Right lobe of liver (tissue), 6 donors: ENCODE measurements around the gene KLF13. TPM values are rescaled to one million over a fixed set of nuclear protein-coding genes. Genes with fewer than 3 reads are reported as not detected.

Source experiments
- ATAC-seq, 4 donors: fragments of 200-7000 bp; cut with Tn5 transposase; one replicate each; pipeline ENCODE4 v1.9.1; 2020; ENCODE audit warnings: mild to moderate bottlenecking in 4 of 4, moderate library complexity in 4 of 4
- DNase-seq, 3 donors: peaks; one replicate each; pipeline ENCODE4 v3.0.0-alpha.2; 2020
- H3K27ac ChIP-seq, 3 donors: fragments of 200-600 bp; one replicate each; pipeline ENCODE4 v1.8.0; 2022
- H3K27me3 ChIP-seq, 2 donors: fragments of 200-600 bp; one replicate each; pipeline ENCODE4 v1.8.0; 2022
- H3K36me3 ChIP-seq, 4 donors: fragments of 200-600 bp; sonication (generic) in 1 of 4; one replicate each; pipeline versions ENCODE4 v1.5.1 to v1.8.0; 2017 to 2022; ENCODE audit warnings: control low read depth in 1 of 4
- H3K4me1 ChIP-seq, 4 donors: fragments of 200-600 bp; sonication (generic) in 1 of 4; one replicate each; pipeline versions ENCODE4 v1.5.1 to v1.8.0; 2017 to 2022; ENCODE audit warnings: control low read depth in 1 of 4
- H3K4me3 ChIP-seq, 3 donors: fragments of 200-600 bp; one replicate each; pipeline ENCODE4 v1.8.0; 2022
- H3K9me3 ChIP-seq, 4 donors: fragments of 200-600 bp; sonication (generic) in 1 of 4; one replicate each; pipeline versions ENCODE4 v1.5.1 to v1.8.0; 2017 to 2022; ENCODE audit warnings: control low read depth in 1 of 4
- POLR2A ChIP-seq: fragments of 450-650 bp; IDR thresholded peaks from one replicate; pipeline ENCODE4 v1.6.1; 2017; ENCODE audit warnings: antibody characterized with exemption, mild to moderate bottlenecking
- WGBS: methylation state at CpG from one replicate; pipeline ENCODE4 v1.1.6; 2018; ENCODE audit warnings: low coverage, low lambda C conversion rate; ENCODE audit not compliant: insufficient coverage; ENCODE audit errors: missing lambda C conversion rate; 5-methylcytosine and 5-hydroxymethylcytosine counted together
- intact Hi-C, 2 donors: fragments of 100-400 bp; cut with DNase I; formaldehyde crosslinking; loops; one replicate each; pipeline versions ENCODE4 v1.11.2 to v1.14.1; 2022
- total RNA-seq, 6 experiments: library from RNA; depleted of rRNA in 2 of 6; stranded (reverse); fragments of >200 nt in 2 of 6; fragmentation: NEBNext Ultra II Directional in 3 of 6; extraction: Animal tissue kit (Norgen Biotek cat#: 25700) in 3 of 6; gene quantifications; one replicate each; pipeline versions ENCODE4 v1.1.0 to v1.2.4, GENCODE V29; 2016 to 2023
- TF ChIP-seq, protein P1 (sequence below), 4 donors: fragments of 200-600 bp in 3 of 4; fragments of 450-650 bp in 1 of 4; IDR thresholded peaks; one replicate each; pipeline versions ENCODE4 v1.5.1 to v1.8.0; 2016 to 2022; ENCODE audit warnings: antibody characterized with exemption in 4 of 4, mild to moderate bottlenecking in 2 of 4
- donor health status: DM: no; HTN: yes; CAD: no.
- donor health status: DM: no; HTN: no; CAD: no.
- donor health status: DM: no; HTN: no; CAD: no.
- donor health status: DM: no; HTN: yes; CAD: no.
- donor health status: DM: no; HTN: yes; CAD: no.

Gene KLF13
- total RNA-seq, 6 experiments from 2014 or later: 22.7 to 66.2 (median 28.5) TPM

DNA sequence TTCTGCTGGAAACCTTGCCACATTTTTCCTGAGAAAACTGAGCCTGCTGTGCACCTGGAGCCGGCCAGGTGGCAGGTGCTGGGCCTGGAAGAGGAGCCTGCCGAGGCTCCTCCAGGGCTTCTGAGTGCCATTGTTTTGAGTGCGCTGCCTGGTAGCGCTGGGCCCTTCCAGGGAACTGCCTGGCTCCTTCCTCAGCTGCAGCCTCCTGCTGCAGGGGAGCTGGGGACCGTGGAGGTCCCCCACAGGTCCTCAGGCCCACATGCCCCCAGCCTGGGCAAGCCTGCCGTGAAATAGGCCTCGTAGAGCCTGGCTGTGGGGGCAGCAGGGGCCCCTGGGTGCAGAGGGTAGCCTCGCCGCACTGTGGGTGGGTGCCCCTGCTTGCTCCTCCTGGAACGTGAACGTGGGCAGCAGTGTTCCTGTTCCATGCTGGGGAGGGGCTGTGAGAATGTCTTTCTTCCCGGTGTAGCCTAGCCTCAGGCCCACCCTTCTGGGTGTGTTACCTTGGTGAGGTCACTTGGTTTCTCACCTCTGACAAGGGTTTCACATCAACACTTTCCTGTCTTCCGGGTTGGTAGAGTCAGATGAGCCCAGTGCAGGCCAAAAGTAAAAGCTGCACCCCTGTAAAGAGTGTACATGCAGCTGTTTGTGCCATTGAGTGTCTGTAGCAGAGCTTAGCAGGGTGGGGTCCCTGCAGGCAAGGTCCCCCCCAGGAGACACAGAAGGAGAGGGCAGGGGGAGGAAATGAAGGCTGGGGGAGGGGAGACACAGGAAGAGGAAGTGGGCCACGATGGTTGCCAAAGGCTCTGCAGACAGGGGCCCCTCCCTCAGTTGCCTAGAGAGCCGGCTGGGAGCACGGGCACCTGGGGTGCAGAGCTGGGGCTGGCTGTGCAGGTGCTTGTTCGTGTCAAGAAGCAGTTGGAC lies 34.5 kb downstream of the KLF13 start:
- Histone ChIP-seq H3K4me1 (peaks cover 3 to 90% (median 42%) of the 10 kb centered on the region in 4 donors), H3K36me3 (no peaks in the 10 kb centered on the region), H3K27ac (peak overlapping the region; percentile 54 to 91 (median 71)), H3K4me3 (no peak overlapping the region), H3K9me3 (no peaks in the 10 kb centered on the region), H3K27me3 (no peaks in the 10 kb centered on the region)
- intact Hi-C loops: no loop called here
- peak in 2 of 3 donors; percentile 67 for DNase-seq
- 61% methylated on average over 5 of the region's 17 CpGs for WGBS
- ATAC-seq: peak in 1 of 4 donors; percentile 2
- TF ChIP-seq, protein P1, sequence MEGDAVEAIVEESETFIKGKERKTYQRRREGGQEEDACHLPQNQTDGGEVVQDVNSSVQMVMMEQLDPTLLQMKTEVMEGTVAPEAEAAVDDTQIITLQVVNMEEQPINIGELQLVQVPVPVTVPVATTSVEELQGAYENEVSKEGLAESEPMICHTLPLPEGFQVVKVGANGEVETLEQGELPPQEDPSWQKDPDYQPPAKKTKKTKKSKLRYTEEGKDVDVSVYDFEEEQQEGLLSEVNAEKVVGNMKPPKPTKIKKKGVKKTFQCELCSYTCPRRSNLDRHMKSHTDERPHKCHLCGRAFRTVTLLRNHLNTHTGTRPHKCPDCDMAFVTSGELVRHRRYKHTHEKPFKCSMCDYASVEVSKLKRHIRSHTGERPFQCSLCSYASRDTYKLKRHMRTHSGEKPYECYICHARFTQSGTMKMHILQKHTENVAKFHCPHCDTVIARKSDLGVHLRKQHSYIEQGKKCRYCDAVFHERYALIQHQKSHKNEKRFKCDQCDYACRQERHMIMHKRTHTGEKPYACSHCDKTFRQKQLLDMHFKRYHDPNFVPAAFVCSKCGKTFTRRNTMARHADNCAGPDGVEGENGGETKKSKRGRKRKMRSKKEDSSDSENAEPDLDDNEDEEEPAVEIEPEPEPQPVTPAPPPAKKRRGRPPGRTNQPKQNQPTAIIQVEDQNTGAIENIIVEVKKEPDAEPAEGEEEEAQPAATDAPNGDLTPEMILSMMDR (IDR thresholded peaks at IDR 0.05): no peak
- TF ChIP-seq POLR2A: no peak

DNA sequence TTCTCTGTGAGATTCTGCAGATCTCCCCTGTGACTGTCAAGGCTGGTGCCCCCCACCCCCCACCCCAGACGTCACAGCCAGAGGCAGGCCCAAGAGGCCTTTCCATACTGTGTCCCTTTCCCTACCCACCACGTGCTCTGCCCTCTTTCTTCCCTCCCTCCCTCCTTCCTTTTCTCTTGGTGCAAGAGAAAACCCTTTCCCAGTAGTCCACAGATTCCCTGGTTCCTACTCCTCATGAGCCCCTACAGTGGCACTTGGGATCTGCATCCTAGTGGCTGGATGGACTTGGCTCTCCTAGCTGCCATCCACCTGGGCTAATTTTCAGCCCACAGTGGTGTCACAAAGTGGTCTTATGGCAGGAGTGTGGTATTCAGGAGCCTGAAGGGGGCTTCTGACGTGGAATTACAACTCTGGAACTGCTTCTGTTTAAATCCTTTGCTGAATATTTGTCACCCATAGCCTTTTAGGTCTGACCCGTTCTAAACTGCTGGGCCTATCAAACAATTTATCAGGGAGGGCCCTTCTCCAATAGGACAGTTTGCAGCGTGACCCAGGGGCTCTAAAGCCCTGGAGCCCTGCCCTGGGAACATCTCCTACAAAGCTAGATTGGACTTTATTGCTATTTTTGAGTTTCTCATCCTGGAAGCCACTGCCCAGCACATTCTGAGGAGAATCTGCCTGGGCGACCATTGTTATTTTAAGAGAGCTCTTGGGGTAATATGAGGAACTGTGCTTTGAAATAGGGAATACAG lies 35.3 kb downstream of the KLF13 start:
- 27% methylated on average over 5 of the region's 6 CpGs for WGBS
- Histone ChIP-seq H3K4me1 (peaks cover 3 to 97% (median 46%) of the 10 kb centered on the region in 4 donors), H3K27me3 (no peaks in the 10 kb centered on the region), H3K4me3 (no peak overlapping the region), H3K36me3 (no peaks in the 10 kb centered on the region), H3K9me3 (no peaks in the 10 kb centered on the region), H3K27ac (peak overlapping the region; percentile 54 to 91 (median 71))
- intact Hi-C loops: no loop called here
- DNase-seq: peak in 1 of 3 donors; percentile 8
- no peak for ATAC-seq
- TF ChIP-seq, protein P1 (IDR thresholded peaks at IDR 0.05): no peak
- no peak for TF ChIP-seq POLR2A

DNA sequence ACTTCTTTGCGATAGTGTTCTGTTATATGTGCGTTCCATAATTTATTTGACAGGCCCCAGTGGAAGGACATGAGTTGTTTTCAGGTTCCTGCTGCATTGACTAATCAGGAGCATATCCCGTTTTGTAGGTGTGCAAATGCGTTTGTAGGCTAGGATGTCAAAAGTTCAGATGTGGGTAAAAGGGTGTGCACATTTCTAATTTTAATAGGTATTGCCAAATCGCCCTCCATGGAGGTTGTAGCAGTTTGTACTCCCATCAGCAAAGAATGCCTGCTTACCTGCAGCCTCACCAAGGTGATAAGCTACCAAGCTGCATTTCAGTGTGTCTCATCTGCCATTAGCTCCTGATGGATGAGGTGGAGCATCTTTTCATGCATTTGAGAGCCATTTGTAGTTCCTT lies 36.3 kb downstream of the KLF13 start:
- DNase-seq (no peak), ATAC-seq (no peak)
- Histone ChIP-seq H3K4me3 (no peak overlapping the region), H3K4me1 (peaks cover 3 to 98% (median 51%) of the 10 kb centered on the region in 4 donors), H3K9me3 (no peaks in the 10 kb centered on the region), H3K27ac (peak overlapping the region in 2 of 3 donors; percentile 91 to 97), H3K27me3 (no peaks in the 10 kb centered on the region), H3K36me3 (no peaks in the 10 kb centered on the region)
- 42% methylated on average over 5 of the region's 5 CpGs for WGBS
- no peak for TF ChIP-seq POLR2A
- TF ChIP-seq, protein P1 (IDR thresholded peaks at IDR 0.05): no peak
- intact Hi-C loops: no loop called here

DNA sequence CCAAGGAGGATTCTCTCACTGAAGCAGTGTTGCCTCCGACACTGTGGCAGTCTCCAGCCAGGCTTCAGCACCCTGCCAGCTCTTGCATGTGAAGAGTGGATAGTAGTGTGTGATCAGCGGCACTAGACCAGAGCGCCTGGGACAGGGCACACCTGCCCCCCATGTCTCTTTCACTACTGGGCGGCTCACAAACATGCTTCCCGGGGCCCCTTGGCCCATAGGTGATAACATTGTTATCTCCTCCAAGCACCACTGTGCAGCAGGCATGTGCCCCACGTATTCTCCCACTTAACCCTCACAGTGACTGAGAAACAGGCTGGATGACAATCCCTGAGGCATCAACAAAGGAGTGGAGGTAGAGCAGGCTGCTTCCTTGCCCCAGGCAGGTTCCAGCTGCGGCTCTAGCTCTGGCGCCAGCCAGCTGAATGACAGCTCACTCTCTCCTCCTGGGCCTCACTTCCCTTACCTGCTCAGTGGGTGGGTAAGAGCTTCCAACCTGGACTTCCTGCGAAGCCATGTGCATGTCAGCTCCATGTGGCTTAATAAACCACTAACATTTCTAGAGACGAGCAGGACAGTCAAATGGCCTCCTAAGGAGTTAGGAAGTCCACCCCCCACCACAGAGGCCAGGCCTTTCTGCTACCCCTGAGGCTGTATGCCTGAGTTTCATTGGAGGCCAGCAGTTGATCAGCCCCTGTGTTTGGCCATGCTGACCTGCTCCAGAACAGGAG lies 37.8 kb downstream of the KLF13 start:
- DNase-seq (peak in 1 of 3 donors; percentile 66), ATAC-seq (peak; percentile 3 to 39 (median 22))
- no peaks in the 10 kb centered on the region for H3K9me3 ChIP-seq
- H3K27me3 ChIP-seq: no peaks in the 10 kb centered on the region
- peaks cover 3 to 98% (median 52%) of the 10 kb centered on the region in 4 donors for H3K4me1 ChIP-seq
- 13% methylated on average over 2 of the region's 10 CpGs for WGBS
- H3K36me3 ChIP-seq: no peaks in the 10 kb centered on the region
- intact Hi-C loops: no loop called here
- H3K27ac ChIP-seq: peak overlapping the region in 2 of 3 donors; percentile 91 to 97
- H3K4me3 ChIP-seq: no peak overlapping the region
- no peak for TF ChIP-seq POLR2A
- TF ChIP-seq, protein P1 (IDR thresholded peaks at IDR 0.05): no peak
